ENCODE results near the gene MBNL1. TPM values are rescaled to one million over a fixed set of nuclear protein-coding genes. Genes with fewer than 3 reads are reported as not detected.

Gene MBNL1
- total RNA-seq, 4 donors from 2014 or later = 413 to 774 (median 604) TPM

GRCh38 chr3:152314677-152315353, 46.1 kb downstream of the MBNL1 start:
- no peak for TF ChIP-seq CTCF (IDR thresholded peaks at IDR 0.05; ENCODE audit: low read depth)

- no peak for TF ChIP-seq CTCF (IDR thresholded peaks at IDR 0.05; ENCODE audit: low read depth)
Observed at GRCh38 chr3:152315623-152316022, 46.9 kb downstream of the MBNL1 start.

GRCh38 chr3:152316318-152316717, 47.6 kb downstream of the MBNL1 start:
- no peak for TF ChIP-seq CTCF (IDR thresholded peaks at IDR 0.05; ENCODE audit: low read depth)

- no peak for TF ChIP-seq CTCF (IDR thresholded peaks at IDR 0.05; ENCODE audit: low read depth)
Observed at GRCh38 chr3:152317184-152317583, 48.5 kb downstream of the MBNL1 start.

GRCh38 chr3:152317956-152318355, 49.2 kb downstream of the MBNL1 start:
- TF ChIP-seq CTCF (IDR thresholded peaks at IDR 0.05; ENCODE audit: low read depth) = no peak

GRCh38 chr3:152318512-152318911, 49.8 kb downstream of the MBNL1 start:
- no peak for TF ChIP-seq CTCF (IDR thresholded peaks at IDR 0.05; ENCODE audit: low read depth)

DNA sequence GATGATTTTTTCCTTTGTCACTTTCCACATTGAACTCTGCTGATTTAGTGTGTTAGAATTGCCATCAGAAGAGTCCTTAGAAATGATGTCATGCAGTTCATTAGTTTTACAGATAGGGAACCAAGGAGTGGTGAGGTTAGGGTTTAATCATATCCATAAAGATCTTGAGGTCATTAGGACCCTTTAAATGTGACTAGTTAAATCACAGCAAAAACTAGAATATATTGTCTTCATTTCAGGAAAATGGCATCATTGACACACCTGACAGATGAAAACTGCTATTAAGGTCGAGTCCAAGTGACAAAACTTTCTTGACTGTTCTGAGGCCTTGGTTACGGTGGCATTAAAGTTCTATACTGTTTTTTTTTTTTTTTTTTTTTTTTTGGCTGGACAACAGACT, 50.5 kb downstream of the MBNL1 start:
- no peak for TF ChIP-seq CTCF (IDR thresholded peaks at IDR 0.05; ENCODE audit: low read depth)
